OCI-LY3 (cell line): Measurements from ENCODE around the gene GRIK4.

Experiments used
- CTCF ChIP-seq: fragments of 200-600, 300-600 bp; sonication (generic); IDR thresholded peaks from 2 replicates; pipeline ENCODE4 v1.5.1; 2014; ENCODE audit warnings: antibody characterized with exemption, low read length, low read depth
- EZH2phosphoT487 ChIP-seq: fragments of 200-600 bp; shearing (Covaris generic); IDR thresholded peaks from 2 replicates; pipeline ENCODE4 v1.6.1; 2018; ENCODE audit warnings: antibody characterized with exemption, mixed run types, low read depth

DNA sequence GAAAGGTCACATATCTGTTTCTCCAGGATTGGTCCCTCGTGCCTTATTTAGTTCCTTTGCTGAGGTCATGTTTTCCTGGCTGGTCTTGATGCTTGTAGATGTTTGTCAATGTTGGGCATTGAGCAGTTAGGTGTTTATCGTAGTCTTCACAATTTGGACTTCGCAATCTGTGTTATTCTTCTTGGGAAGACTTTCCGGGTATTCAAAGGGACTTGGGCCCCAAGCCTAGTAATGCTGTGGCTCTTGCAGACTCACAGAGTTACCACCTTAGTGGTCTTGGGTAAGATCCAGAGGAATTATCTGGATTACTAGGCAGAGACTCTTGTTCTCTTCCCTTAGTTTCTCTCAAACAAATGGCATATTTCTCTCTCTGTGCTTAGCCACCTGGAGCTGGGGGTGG is 223.5 kb downstream of the GRIK4 start:
- no peak for TF ChIP-seq CTCF
- no peak for TF ChIP-seq EZH2phosphoT487
